Erythroblast (primary cell): ENCODE measurements around the gene LRRC8C.

Experiments used
- GATA1 ChIP-seq: IDR thresholded peaks from 2 replicates; pipeline ENCODE4 v1.6.1; 2011; ENCODE audit warnings: low read depth, mild to moderate bottlenecking, control low read depth, low read length, moderate library complexity
- POLR2A ChIP-seq: IDR thresholded peaks from 2 replicates; pipeline ENCODE4 v1.6.1; 2011; ENCODE audit warnings: mild to moderate bottlenecking, low read length

DNA sequence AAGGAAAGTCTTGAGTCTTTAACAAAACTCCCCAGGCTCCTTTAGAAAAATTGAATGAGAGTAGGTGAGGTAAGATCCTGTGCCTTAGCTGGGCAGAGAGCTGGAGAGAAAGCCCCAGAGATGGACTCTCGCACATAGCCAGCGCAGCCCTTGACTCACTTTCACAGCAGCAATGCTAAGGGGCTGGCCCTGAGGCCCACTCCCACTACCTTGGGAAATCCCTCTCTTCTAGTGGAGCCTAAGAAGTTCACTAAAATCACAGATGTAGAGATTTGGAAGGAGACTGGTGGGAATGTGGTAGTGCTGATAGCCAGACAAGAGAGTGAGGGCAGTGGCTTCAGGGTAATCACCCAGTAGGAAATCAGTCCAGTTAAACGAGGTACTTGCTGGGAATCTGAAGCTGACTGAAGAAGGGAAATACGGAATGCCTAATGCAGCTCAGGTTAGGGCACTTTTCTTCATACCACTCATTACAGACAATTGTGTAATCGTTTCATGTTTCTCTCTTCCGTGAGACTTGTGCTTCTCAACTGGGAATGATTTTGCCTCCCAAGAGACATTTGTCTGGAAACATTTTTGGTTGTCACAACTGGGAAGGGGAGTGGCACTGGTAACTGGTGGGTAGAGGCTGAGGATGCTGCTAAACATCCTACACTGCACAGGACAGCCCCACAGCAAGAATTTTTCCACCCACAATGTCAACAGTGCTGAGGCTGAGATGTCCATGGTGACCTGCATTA lies 42.4 kb upstream of the LRRC8C start:
- TF ChIP-seq POLR2A, result no peak
- no peak for TF ChIP-seq GATA1
